ENCODE measurements around the gene CHGA.

The CHGA gene

GRCh38 chr14:92940543-92940942 lies 17.6 kb downstream of the CHGA start:
- FAIRE-seq = no peak
- no peak for TF ChIP-seq POLR2A (IDR thresholded peaks at IDR 0.05; ENCODE audit: low read depth, low read length)
- no peak for TF ChIP-seq POLR2AphosphoS5 (IDR thresholded peaks at IDR 0.05; ENCODE audit: low read depth, low read length)
- TF ChIP-seq SPI1 (IDR thresholded peaks at IDR 0.05; ENCODE audit: low read depth, low read length) = no peak
- no peak for TF ChIP-seq POU2F2 (IDR thresholded peaks at IDR 0.05; ENCODE audit: low read depth, low read length)
- no peak for TF ChIP-seq PAX5 (IDR thresholded peaks at IDR 0.05; ENCODE audit: insufficient read depth, low read length, severe bottlenecking)
- no peak for TF ChIP-seq TAF1 (IDR thresholded peaks at IDR 0.05; ENCODE audit: low read depth, low read length)
- DNase-seq (ENCODE audit: insufficient read length, low spot score) = no peak

GRCh38 chr14:92941531-92941930 lies 18.6 kb downstream of the CHGA start:
- TF ChIP-seq POLR2A (IDR thresholded peaks at IDR 0.05; ENCODE audit: low read depth, low read length) (no peak), POLR2AphosphoS5 (IDR thresholded peaks at IDR 0.05; ENCODE audit: low read depth, low read length) (no peak), SPI1 (IDR thresholded peaks at IDR 0.05; ENCODE audit: low read depth, low read length) (no peak), POU2F2 (IDR thresholded peaks at IDR 0.05; ENCODE audit: low read depth, low read length) (no peak), TAF1 (IDR thresholded peaks at IDR 0.05; ENCODE audit: low read depth, low read length) (no peak), PAX5 (IDR thresholded peaks at IDR 0.05; ENCODE audit: insufficient read depth, low read length, severe bottlenecking) (no peak)
- no peak for DNase-seq (ENCODE audit: insufficient read length, low spot score)
- no peak for FAIRE-seq

GRCh38 chr14:92942136-92942535 lies 19.2 kb downstream of the CHGA start:
- FAIRE-seq = no peak
- TF ChIP-seq POLR2A (IDR thresholded peaks at IDR 0.05; ENCODE audit: low read depth, low read length) = no peak

GRCh38 chr14:92942576-92942975 lies 19.6 kb downstream of the CHGA start:
- no peak for FAIRE-seq
- TF ChIP-seq TAF1 (IDR thresholded peaks at IDR 0.05; ENCODE audit: low read depth, low read length) (no peak), POLR2A (IDR thresholded peaks at IDR 0.05; ENCODE audit: low read depth, low read length) (no peak), SPI1 (IDR thresholded peaks at IDR 0.05; ENCODE audit: low read depth, low read length) (no peak), PAX5 (IDR thresholded peaks at IDR 0.05; ENCODE audit: insufficient read depth, low read length, severe bottlenecking) (no peak), POU2F2 (IDR thresholded peaks at IDR 0.05; ENCODE audit: low read depth, low read length) (no peak), POLR2AphosphoS5 (IDR thresholded peaks at IDR 0.05; ENCODE audit: low read depth, low read length) (no peak)

More at GRCh38 chr14:92942136-92942535, 19.2 kb downstream of the CHGA start:
- DNase-seq (ENCODE audit: insufficient read length, low spot score) = no peak

GRCh38 chr14:92942976-92943710 lies 20.2 kb downstream of the CHGA start:
- FAIRE-seq (no peak), DNase-seq (ENCODE audit: insufficient read length, low spot score) (no peak)
- no peak for TF ChIP-seq POU2F2 (IDR thresholded peaks at IDR 0.05; ENCODE audit: low read depth, low read length)
- no peak for TF ChIP-seq SPI1 (IDR thresholded peaks at IDR 0.05; ENCODE audit: low read depth, low read length)
- TF ChIP-seq TAF1 (IDR thresholded peaks at IDR 0.05; ENCODE audit: low read depth, low read length) = no peak
- no peak for TF ChIP-seq PAX5 (IDR thresholded peaks at IDR 0.05; ENCODE audit: insufficient read depth, low read length, severe bottlenecking)
- no peak for TF ChIP-seq POLR2A (IDR thresholded peaks at IDR 0.05; ENCODE audit: low read depth, low read length)
- TF ChIP-seq POLR2AphosphoS5 (IDR thresholded peaks at IDR 0.05; ENCODE audit: low read depth, low read length) = no peak

More at GRCh38 chr14:92942576-92942975, 19.6 kb downstream of the CHGA start:
- DNase-seq (ENCODE audit: insufficient read length, low spot score) = no peak

- TF ChIP-seq POU2F2 (IDR thresholded peaks at IDR 0.05; ENCODE audit: low read depth, low read length) (no peak), TAF1 (IDR thresholded peaks at IDR 0.05; ENCODE audit: low read depth, low read length) (no peak), POLR2AphosphoS5 (IDR thresholded peaks at IDR 0.05; ENCODE audit: low read depth, low read length) (no peak), POLR2A (IDR thresholded peaks at IDR 0.05; ENCODE audit: low read depth, low read length) (no peak), PAX5 (IDR thresholded peaks at IDR 0.05; ENCODE audit: insufficient read depth, low read length, severe bottlenecking) (no peak), SPI1 (IDR thresholded peaks at IDR 0.05; ENCODE audit: low read depth, low read length) (no peak)
- no peak for FAIRE-seq
- no peak for DNase-seq (ENCODE audit: insufficient read length, low spot score)
Observed at GRCh38 chr14:92943855-92944570, 21.1 kb downstream of the CHGA start.

- FAIRE-seq = no peak
- TF ChIP-seq SPI1 (IDR thresholded peaks at IDR 0.05; ENCODE audit: low read depth, low read length) (no peak), POLR2A (IDR thresholded peaks at IDR 0.05; ENCODE audit: low read depth, low read length) (no peak), POU2F2 (IDR thresholded peaks at IDR 0.05; ENCODE audit: low read depth, low read length) (no peak), TAF1 (IDR thresholded peaks at IDR 0.05; ENCODE audit: low read depth, low read length) (no peak), POLR2AphosphoS5 (IDR thresholded peaks at IDR 0.05; ENCODE audit: low read depth, low read length) (no peak), PAX5 (IDR thresholded peaks at IDR 0.05; ENCODE audit: insufficient read depth, low read length, severe bottlenecking) (no peak)
- DNase-seq (ENCODE audit: insufficient read length, low spot score) = no peak
Observed at GRCh38 chr14:92944976-92945375, 22.0 kb downstream of the CHGA start.

- no peak for FAIRE-seq
- DNase-seq (ENCODE audit: insufficient read length, low spot score) = no peak
- TF ChIP-seq SPI1 (IDR thresholded peaks at IDR 0.05; ENCODE audit: low read depth, low read length) = no peak
- no peak for TF ChIP-seq POU2F2 (IDR thresholded peaks at IDR 0.05; ENCODE audit: low read depth, low read length)
- TF ChIP-seq TAF1 (IDR thresholded peaks at IDR 0.05; ENCODE audit: low read depth, low read length) = no peak
- no peak for TF ChIP-seq POLR2AphosphoS5 (IDR thresholded peaks at IDR 0.05; ENCODE audit: low read depth, low read length)
- no peak for TF ChIP-seq POLR2A (IDR thresholded peaks at IDR 0.05; ENCODE audit: low read depth, low read length)
- TF ChIP-seq PAX5 (IDR thresholded peaks at IDR 0.05; ENCODE audit: insufficient read depth, low read length, severe bottlenecking) = no peak
Observed at GRCh38 chr14:92945544-92945943, 22.6 kb downstream of the CHGA start.

GRCh38 chr14:92945959-92946846 lies 23.3 kb downstream of the CHGA start:
- DNase-seq (ENCODE audit: insufficient read length, low spot score) (no peak), FAIRE-seq (no peak)
- TF ChIP-seq POLR2AphosphoS5 (IDR thresholded peaks at IDR 0.05; ENCODE audit: low read depth, low read length) (no peak), SPI1 (IDR thresholded peaks at IDR 0.05; ENCODE audit: low read depth, low read length) (no peak), POLR2A (IDR thresholded peaks at IDR 0.05; ENCODE audit: low read depth, low read length) (no peak), TAF1 (IDR thresholded peaks at IDR 0.05; ENCODE audit: low read depth, low read length) (no peak), POU2F2 (IDR thresholded peaks at IDR 0.05; ENCODE audit: low read depth, low read length) (no peak), PAX5 (IDR thresholded peaks at IDR 0.05; ENCODE audit: insufficient read depth, low read length, severe bottlenecking) (no peak)
